Measurements from ENCODE around the gene PIGR.
A peak's percentile ranks its signal among the peaks of the same experiment; 100 is the strongest.

The PIGR gene

DNA sequence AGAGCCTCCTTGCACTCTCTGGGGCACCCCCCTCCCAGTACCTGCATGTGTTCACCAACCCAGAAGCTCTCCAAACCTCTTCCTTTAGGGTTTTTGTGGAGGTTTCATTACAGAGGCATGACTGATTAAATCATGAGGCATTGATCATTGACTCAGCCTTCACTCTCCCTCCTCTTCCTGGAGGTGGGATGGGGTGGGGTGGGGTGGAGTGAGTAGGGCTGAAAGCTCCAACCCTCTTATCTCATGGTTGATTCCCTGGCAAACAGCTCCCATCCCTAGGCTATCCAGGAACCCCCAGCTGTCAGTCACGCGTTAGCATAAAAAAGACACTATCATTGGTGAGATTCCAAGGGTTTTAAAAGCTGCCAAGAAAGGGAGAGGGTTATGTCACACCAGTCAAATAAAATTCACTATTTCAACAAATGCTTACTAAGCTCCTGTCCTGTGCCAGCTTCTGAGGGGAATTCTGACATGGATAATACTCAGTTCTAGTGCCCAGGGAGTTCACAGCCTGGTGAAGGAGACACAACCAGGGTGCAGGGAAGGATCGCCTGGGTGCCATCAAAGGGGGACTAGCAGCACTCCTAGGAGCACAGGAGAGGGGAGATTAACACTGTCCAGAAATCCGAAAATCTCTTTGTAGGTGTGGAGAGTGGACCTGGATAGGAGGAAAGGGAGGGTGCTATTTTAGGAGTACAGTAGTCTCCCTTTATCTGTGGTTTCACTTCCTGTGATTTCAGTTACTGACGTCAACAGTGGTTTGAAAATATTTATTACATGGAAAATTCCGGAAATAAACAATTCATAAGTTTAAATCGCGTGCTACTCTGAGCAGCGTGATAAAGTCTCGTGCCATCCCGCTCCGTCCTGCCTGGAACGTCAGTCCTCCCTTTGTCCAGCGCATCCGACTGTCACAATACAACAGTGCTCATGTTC, 55.9 kb downstream of the PIGR start:
- no peak overlapping the region for H3K4me3 ChIP-seq (ENCODE audit: low read length)
- TF ChIP-seq, protein P1, sequence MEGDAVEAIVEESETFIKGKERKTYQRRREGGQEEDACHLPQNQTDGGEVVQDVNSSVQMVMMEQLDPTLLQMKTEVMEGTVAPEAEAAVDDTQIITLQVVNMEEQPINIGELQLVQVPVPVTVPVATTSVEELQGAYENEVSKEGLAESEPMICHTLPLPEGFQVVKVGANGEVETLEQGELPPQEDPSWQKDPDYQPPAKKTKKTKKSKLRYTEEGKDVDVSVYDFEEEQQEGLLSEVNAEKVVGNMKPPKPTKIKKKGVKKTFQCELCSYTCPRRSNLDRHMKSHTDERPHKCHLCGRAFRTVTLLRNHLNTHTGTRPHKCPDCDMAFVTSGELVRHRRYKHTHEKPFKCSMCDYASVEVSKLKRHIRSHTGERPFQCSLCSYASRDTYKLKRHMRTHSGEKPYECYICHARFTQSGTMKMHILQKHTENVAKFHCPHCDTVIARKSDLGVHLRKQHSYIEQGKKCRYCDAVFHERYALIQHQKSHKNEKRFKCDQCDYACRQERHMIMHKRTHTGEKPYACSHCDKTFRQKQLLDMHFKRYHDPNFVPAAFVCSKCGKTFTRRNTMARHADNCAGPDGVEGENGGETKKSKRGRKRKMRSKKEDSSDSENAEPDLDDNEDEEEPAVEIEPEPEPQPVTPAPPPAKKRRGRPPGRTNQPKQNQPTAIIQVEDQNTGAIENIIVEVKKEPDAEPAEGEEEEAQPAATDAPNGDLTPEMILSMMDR (conservative IDR thresholded peaks at IDR 0.05; ENCODE audit: low read length): no peak
- DNase-seq (ENCODE audit: low read depth): peak; percentile 67

DNA sequence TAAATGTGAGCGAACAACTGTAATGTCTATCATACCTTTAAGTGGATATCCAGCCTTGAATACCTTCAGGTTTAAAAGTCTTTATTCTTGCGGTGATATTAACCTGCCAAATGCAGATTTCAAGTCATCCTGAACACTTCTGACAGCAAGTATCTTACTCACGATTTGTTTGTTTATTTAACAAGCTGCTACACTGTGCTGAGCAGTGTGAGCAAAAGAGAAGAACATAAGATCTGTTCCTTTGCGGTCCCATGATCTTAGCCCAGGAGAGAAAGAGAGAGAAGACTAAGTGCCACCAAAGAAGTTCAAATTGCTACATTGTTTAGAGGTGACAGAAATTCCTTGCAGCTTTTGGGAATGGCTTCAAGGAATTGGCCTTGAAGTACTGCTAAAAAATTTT, 58.6 kb downstream of the PIGR start:
- H3K4me3 ChIP-seq (ENCODE audit: low read length): no peak overlapping the region
- TF ChIP-seq, protein P1 (conservative IDR thresholded peaks at IDR 0.05; ENCODE audit: low read length): no peak
- no peak for DNase-seq (ENCODE audit: low read depth)

DNA sequence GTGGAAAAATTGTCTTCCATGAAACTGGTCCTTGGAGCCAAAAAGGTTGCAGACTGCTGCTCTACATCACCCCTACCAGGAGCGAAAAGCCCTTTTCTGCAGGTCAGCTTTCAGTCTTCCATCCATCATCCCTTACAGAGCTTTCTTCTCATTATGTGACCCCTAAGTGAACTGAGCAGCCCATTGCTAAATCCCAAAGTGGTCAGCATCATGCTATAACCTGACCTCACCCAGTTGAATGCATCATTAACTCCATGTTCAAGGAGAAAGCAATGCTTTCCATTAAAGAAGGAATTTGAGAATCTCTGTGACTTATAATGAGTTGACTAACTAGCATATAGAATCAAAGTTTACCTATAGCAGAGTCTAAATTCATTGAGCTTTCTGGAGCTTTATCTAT, 59.4 kb downstream of the PIGR start:
- H3K4me3 ChIP-seq (ENCODE audit: low read length): no peak overlapping the region
- TF ChIP-seq, protein P1 (conservative IDR thresholded peaks at IDR 0.05; ENCODE audit: low read length): no peak
- DNase-seq (ENCODE audit: low read depth): no peak

DNA sequence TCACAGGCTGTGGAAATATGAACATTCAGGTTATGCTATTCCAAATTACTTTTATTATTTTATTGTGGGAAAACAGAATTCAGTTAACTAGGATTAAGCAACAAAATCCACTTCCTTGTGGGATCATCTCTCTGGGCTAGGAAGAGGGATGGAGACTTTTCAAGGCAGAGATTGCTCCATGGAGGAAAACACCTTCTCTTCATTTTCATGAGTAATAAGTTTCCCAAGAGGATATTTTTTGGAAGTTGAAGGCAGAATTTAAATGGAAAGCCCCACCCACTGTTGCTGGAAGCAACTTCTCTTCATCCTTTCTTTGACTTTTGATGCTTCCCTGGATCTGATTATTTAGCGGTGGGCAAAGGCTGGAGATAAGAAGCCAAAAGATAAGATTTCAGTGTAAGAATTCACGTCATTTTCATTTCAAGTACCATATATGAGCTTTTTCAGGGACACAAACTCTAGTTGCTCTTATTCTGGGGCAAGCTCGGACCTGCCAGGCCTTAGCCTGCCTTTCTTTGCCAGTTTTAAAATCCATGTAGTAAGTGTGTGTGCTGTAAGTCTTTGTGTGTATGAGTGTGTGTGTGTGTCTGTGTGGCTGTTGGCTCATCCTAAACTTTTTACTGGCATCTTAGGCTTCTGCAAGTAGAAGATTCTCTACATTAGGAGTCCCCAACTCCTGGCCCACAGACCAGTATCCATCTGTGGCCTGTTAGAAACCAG, 60.8 kb downstream of the PIGR start:
- H3K4me3 ChIP-seq (ENCODE audit: low read length): no peak overlapping the region
- DNase-seq (ENCODE audit: low read depth): peak; percentile 24
- TF ChIP-seq, protein P1 (conservative IDR thresholded peaks at IDR 0.05; ENCODE audit: low read length): no peak

DNA sequence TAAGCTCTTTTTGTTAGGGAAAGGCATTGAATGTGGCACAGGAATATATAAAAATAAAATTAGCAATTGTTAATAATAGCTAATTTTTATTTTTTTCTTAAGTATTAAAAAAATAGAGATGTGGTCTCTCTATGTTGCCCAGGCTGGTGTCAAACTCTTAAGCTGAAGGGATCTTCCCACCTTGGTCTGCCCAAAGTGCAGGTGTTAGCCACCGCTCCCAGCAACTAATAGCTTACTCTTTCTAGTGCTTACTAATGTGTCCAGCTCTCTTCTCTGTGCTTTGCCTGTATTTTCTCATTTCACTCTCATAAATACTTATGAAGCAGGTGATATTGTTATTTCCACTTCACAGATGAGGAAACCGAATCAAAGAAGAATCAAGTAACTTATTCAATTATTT, 62.4 kb downstream of the PIGR start:
- H3K4me3 ChIP-seq (ENCODE audit: low read length): no peak overlapping the region
- DNase-seq (ENCODE audit: low read depth): no peak
- TF ChIP-seq, protein P1 (conservative IDR thresholded peaks at IDR 0.05; ENCODE audit: low read length): no peak

DNA sequence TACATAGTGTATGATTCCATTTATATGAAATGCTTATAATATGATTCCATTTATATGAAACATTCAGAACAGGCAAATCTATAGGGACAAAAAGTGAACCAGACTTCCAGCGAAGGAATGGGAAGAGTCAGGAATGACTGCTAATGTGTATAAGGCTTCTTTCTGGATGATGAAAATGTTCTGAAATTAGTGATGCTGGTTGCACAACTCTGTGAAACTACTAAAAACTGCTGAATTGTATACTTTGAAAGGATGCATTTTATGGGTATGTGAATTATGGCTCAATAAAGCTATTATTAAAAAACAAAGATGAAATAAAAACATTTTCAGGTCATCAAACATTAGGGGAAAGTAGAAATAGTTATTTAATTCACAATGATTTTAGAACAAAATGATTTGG, 63.1 kb downstream of the PIGR start:
- DNase-seq (ENCODE audit: low read depth): peak; percentile 38
- H3K4me3 ChIP-seq (ENCODE audit: low read length): no peak overlapping the region
- TF ChIP-seq, protein P1 (conservative IDR thresholded peaks at IDR 0.05; ENCODE audit: low read length): no peak
